HUDEP-2 (cell line): ENCODE data around the gene FARP1.
A peak's percentile ranks its signal among the peaks of the same experiment; 100 is the strongest.

Experiments used
- DNase-seq, 76 experiments: peaks; one replicate each; lab custom pipeline; 2025; ENCODE audit not compliant: unreplicated experiment in 76 of 76; lab: John Stamatoyannopoulos, UW

FARP1 gene

DNA sequence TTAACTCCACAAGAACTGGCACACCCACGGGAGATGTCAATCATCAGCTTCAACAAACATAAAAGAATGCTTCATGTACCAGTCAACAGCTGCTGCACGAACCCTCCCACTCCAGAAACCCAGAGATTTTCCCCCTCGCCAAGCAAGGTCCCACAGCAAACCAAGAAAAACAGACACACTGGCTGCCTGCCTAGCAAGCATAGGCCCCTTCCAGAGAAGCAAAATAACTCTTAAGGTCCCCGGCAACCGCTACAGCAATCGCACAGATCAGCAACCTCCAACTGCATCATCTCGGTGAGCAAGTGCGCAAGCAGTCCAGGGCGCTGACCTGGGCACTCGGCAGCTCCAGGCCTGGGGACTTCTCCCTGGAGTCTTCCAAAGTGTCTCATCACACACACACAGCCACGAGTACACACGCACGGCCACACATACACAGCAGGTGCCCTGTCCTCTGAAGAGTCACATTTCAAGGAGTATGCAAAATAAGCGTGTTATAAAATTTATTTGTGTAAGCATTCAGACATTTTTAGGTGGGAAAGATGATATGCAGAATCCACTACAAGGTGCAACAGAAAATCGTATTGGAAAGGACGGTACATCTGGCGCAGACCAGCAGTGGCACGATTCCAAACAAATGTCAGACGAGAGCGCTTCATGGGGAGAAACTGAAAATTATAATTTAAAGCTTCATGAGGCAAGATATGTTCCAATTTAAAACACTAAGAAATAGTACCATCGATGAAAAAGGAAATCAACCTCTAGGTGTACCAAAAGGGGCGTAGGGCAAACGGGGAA is 309.0 kb downstream of the FARP1 start:
- DNase-seq, result no peak

DNA sequence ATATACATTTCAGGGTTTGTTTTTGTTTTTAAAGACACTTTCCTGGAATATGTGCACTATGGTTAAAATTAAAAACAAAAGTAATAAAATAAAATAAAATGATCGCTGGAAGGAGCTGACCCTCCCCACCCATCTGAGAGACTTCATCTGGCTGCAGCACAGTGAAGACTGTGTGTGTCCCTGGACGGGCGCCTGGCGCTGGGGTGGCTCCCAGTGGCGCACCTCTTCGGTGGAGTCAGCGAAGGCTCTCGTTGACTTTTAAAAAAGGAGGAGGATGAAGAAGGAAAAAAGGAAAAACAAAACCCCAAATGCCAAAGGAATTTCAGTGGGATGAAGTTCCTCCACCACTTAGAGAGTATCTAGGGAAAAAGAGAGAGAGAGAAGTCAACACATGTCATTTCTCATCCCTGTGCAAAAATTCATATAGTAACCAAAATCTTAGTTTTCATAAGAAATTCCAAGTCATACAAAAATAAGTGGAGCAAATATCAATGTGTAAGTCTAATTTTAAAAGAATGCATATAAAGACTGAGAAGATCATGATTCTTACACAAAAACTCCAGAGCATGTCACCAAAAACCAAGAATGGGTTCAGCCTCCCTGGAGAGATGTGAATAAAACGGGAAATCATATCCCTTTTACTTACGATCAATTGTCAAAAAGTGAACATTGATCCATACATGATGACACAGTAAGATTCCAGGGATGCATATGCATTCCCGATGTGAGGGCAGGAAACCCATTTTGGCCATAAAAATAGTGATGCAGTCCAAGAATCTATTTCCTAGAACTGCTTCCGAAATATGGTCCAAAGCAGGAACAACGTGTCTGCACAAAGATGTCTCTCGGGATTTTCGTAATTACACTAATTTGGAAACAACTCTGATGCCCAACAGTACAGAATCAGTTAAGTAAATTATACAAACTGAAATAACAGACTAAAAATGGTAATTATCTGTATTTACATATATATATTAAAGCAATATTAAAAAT is 310.3 kb downstream of the FARP1 start:
- no peak for DNase-seq

DNA sequence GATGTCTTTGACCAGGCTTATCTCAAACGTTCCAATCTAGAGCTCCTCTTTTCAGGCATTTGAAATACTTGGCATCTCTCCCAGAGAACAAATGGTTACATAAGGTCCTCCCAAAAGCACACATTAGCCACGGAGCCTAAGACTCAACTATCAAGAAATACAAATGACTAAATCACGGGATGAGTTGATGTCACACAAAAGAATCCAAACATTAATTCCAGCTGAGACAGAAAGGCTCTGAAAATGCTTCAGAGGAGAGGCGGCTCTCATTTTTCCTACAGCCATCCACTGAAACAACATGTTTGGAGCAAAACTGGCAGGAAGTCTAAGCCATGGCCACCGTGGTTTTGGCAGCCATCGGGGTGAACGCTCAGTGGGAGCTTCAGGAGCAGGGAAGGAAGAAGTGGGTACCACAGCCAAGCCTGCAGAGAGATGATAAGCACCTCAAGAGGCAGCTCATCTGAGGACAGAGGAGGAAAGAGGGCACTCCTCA is 311.5 kb downstream of the FARP1 start:
- DNase-seq, result peak in 8 of 76 experiments; percentile 5 to 52 (median 16)

- no peak for DNase-seq
Measured at GRCh38 chr13:98456413-98456845, 313.5 kb downstream of the FARP1 start.

GRCh38 chr13:98457053-98457452 is 314.2 kb downstream of the FARP1 start:
- DNase-seq, result no peak

GRCh38 chr13:98458431-98458830 is 315.5 kb downstream of the FARP1 start:
- no peak for DNase-seq

GRCh38 chr13:98459171-98459681 is 316.3 kb downstream of the FARP1 start:
- no peak for DNase-seq

GRCh38 chr13:98459721-98460370 is 317.0 kb downstream of the FARP1 start:
- no peak for DNase-seq

GRCh38 chr13:98460516-98460915 is 317.6 kb downstream of the FARP1 start:
- DNase-seq, result no peak

GRCh38 chr13:98461486-98462240 is 318.8 kb downstream of the FARP1 start:
- DNase-seq, result no peak

GRCh38 chr13:98462241-98462882 is 319.5 kb downstream of the FARP1 start:
- DNase-seq, result no peak

GRCh38 chr13:98462946-98463345 is 320.1 kb downstream of the FARP1 start:
- no peak for DNase-seq

GRCh38 chr13:98466634-98467236 is 323.8 kb downstream of the FARP1 start:
- DNase-seq, result peak in 55 of 76 experiments; percentile 1 to 62 (median 30)

DNA sequence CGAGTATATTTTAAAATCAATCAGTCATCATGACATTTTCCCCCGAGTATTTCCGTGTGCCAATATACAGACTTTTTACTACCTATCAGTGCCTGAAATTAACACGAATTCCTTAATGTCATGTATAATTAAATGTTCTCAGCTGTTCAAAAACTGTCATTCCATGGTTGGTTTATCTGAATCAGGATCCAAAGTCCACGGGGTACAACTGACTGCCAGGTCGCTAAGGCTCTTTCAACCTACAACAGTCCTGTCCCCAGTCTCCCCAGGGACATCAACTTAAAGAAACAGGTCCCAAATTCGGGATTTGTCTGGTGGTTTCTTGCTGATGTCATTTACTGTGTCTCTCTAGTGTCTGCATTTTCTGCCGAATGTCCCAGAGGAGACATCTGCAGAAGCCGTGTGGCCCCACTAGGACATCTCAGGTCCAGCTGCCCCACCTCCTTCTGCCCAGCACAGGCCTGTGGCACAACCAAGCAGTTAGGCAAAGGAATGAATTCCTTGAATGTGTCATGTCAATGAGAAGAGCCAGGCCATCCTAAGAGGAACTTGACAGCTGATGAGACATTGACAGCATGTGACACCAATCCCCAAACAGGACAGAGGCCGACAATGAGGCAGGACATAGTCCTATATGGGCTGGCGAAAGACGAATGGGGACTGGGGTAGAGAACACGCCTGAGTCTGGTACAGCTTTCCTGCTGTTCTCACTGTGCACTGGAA is 324.5 kb downstream of the FARP1 start:
- DNase-seq, result no peak

GRCh38 chr13:98468361-98468760 is 325.5 kb downstream of the FARP1 start:
- DNase-seq, result no peak

DNA sequence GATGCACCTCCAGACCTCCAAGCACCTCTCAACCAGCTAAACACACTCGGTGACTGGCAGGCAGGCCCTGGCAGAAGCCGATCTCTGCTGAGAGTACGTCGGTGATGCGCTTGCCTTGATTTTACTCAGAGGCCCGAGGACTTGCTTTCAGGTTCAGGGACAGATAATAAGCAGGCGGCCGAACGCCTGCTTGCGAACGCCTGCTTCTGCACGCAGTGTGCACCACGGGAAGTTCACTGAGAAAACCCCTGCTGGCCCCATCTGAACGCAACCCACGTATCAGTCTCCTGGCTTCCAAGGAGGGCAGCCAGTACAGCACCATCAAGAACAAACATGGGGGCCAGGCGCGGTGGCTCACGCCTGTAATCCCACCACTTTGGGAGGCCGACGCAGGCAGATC is 326.0 kb downstream of the FARP1 start:
- DNase-seq, result no peak

DNA sequence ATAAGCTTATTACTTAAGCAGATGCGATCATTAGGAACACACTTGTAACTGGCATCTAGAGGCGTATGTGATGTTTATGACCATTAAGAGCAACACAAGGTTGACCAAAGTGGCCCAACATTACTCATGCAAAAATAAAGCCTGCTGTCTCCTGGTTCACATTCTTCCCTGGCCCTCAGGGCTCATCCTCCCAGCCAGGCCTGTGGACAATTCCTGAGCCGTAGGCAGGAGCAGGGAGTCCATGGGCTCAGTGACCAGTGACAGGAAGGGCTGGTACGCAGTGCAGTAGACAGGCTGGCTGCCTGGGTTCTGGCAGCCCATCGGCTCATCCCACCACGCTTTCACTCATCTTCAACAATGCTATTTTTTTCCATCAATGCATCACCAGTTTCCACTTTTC is 328.0 kb downstream of the FARP1 start:
- no peak for DNase-seq

DNA sequence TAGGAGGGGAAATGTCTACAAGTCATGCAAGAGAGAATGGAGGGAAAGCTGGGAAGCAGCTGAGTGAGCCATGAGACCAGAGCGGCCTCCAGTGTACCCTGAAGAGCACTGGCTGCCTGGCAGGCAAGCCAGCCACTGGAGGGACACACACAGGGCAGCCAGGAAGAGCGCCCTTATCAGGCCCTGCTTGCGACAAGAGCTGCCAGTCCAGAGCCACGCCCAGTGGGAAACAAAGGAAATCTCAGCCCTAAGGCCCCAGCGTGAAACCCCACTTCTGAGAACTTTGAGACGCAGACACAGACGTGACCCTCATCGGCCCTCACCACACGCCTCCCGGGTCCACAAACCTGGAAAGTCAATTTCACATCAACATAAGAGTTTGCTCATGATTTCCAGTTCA is 329.0 kb downstream of the FARP1 start:
- peak in 1 of 76 experiments; percentile 6 for DNase-seq
